Loucy (cell line): ENCODE results near the gene SNAP91.
"Not testable (repeated sequence)": the region's sequence is repeated elsewhere in the genome, so short reads cannot be mapped to it uniquely, and the experiment has no call there.

Experiments used
- H2AFZ ChIP-seq: fragments of 200-600 bp; sonication (generic); 2 replicates; pipeline ENCODE4 v1.6.0; 2016; ENCODE audit warnings: antibody characterized with exemption, mild to moderate bottlenecking, low read length, moderate library complexity
- H3F3A ChIP-seq: fragments of 200-600 bp; 2 replicates; pipeline ENCODE4 v1.6.0; 2016; ENCODE audit warnings: antibody characterized with exemption, low read depth, mild to moderate bottlenecking
- H3K27me3 ChIP-seq: fragments of 200-600 bp; sonication (generic); 2 replicates; pipeline ENCODE4 v1.6.1; 2014; ENCODE audit warnings: low read length, mild to moderate bottlenecking; ENCODE audit not compliant: insufficient read depth, poor library complexity, severe bottlenecking
- H3K36me3 ChIP-seq: fragments of 200-600 bp; sonication (generic); 2 replicates; pipeline ENCODE4 v1.6.1; 2016; ENCODE audit warnings: low read length; ENCODE audit not compliant: insufficient read depth
- H3K4me1 ChIP-seq: fragments of 200-600 bp; sonication (generic); 2 replicates; pipeline ENCODE4 v1.5.1; 2014; ENCODE audit warnings: low read length, mild to moderate bottlenecking; ENCODE audit not compliant: insufficient read depth, poor library complexity, severe bottlenecking
- H3K4me2 ChIP-seq: fragments of 200-600 bp; sonication (generic); 2 replicates; pipeline ENCODE4 v1.6.0; 2014; ENCODE audit warnings: antibody characterized with exemption, low read length, low read depth, mild to moderate bottlenecking; ENCODE audit not compliant: poor library complexity, severe bottlenecking
- H3K4me3 ChIP-seq: fragments of 200-600 bp; sonication (generic); 2 replicates; pipeline ENCODE4 v1.5.1; 2014; ENCODE audit warnings: low read length, mild to moderate bottlenecking, mixed read lengths; ENCODE audit not compliant: poor library complexity, severe bottlenecking
- H3K79me2 ChIP-seq: fragments of 200-600 bp; sonication (generic); 2 replicates; pipeline ENCODE4 v1.6.1; 2014; ENCODE audit warnings: low read length; ENCODE audit not compliant: insufficient read depth
- H3K9ac ChIP-seq: fragments of 200-600 bp; sonication (generic); 2 replicates; pipeline ENCODE4 v1.6.0; 2014; ENCODE audit warnings: mild to moderate bottlenecking, low read depth, low read length, moderate library complexity; ENCODE audit not compliant: poor library complexity, severe bottlenecking
- H3K9me2 ChIP-seq: fragments of 200-600 bp; sonication (generic); replicated peaks from 2 replicates; pipeline ENCODE4 v1.6.1; 2016; ENCODE audit warnings: low read depth, low read length, mixed read lengths
- H3K9me3 ChIP-seq: fragments of 200-600 bp; sonication (generic); 2 replicates; pipeline ENCODE4 v1.6.1; 2014; ENCODE audit warnings: mild to moderate bottlenecking, antibody characterized with exemption, low read length, low read depth; ENCODE audit not compliant: insufficient read depth
- H4K20me1 ChIP-seq: fragments of 200-600 bp; sonication (generic); 2 replicates; pipeline ENCODE4 v1.6.0; 2014; ENCODE audit warnings: antibody characterized with exemption, low read length, mild to moderate bottlenecking; ENCODE audit not compliant: insufficient read depth, poor library complexity, severe bottlenecking
- CTCF ChIP-seq: fragments of 200-600 bp; sonication (generic); conservative IDR thresholded peaks from 2 replicates; pipeline ENCODE4 v1.5.1; 2014; ENCODE audit warnings: mild to moderate bottlenecking, antibody characterized with exemption, low read length
- EZH2phosphoT487 ChIP-seq: fragments of 200-600 bp; IDR thresholded peaks from 2 replicates; pipeline ENCODE4 v1.6.1; 2018; ENCODE audit warnings: antibody characterized with exemption, mild to moderate bottlenecking, moderate library complexity, borderline replicate concordance

The SNAP91 gene

GRCh38 chr6:83574783-83575182, 134.1 kb downstream of the SNAP91 start:
- Histone ChIP-seq H2AFZ (no peak overlapping the region), H3K36me3 (no peaks in the 10 kb centered on the region), H3K9ac (no peak overlapping the region), H3K9me2 (no peaks in the 10 kb centered on the region), H3K9me3 (no peaks in the 10 kb centered on the region), H3K79me2 (no peaks in the 10 kb centered on the region), H3K4me3 (no peak overlapping the region), H3K27me3 (no peaks in the 10 kb centered on the region), H3F3A (no peaks in the 10 kb centered on the region), H3K4me2 (no peak overlapping the region), H4K20me1 (no peaks in the 10 kb centered on the region), H3K4me1 (peaks cover 11% of the 10 kb centered on the region)
- TF ChIP-seq CTCF (no peak), EZH2phosphoT487 (no peak)

- not testable (repeated sequence) for H3K9ac ChIP-seq, H3K9me2 ChIP-seq, H3K36me3 ChIP-seq, H3K4me2 ChIP-seq, H3K27me3 ChIP-seq, H3K79me2 ChIP-seq, H4K20me1 ChIP-seq, H3K9me3 ChIP-seq, H3K4me1 ChIP-seq, H3K4me3 ChIP-seq, H2AFZ ChIP-seq, H3F3A ChIP-seq
Observed at GRCh38 chr6:83571663-83572185, 137.2 kb downstream of the SNAP91 start.

GRCh38 chr6:83558975-83559374, 149.9 kb downstream of the SNAP91 start:
- H3K79me2 ChIP-seq: no peaks in the 10 kb centered on the region
- no peaks in the 10 kb centered on the region for H3F3A ChIP-seq
- no peaks in the 10 kb centered on the region for H3K4me1 ChIP-seq
- no peaks in the 10 kb centered on the region for H3K9me3 ChIP-seq
- no peaks in the 10 kb centered on the region for H4K20me1 ChIP-seq
- H3K4me3 ChIP-seq: no peak overlapping the region
- TF ChIP-seq CTCF (no peak), EZH2phosphoT487 (no peak)
- no peaks in the 10 kb centered on the region for H3K36me3 ChIP-seq
- no peak overlapping the region for H2AFZ ChIP-seq
- no peak overlapping the region for H3K4me2 ChIP-seq
- H3K9me2 ChIP-seq: no peaks in the 10 kb centered on the region
- no peak overlapping the region for H3K9ac ChIP-seq
- H3K27me3 ChIP-seq: no peaks in the 10 kb centered on the region

- no peak overlapping the region for H3K4me2 ChIP-seq
Observed at GRCh38 chr6:83556871-83557270, 152.0 kb downstream of the SNAP91 start.

GRCh38 chr6:83551748-83552147, 157.2 kb downstream of the SNAP91 start:
- not testable (repeated sequence) for H3K36me3 ChIP-seq, H3K4me1 ChIP-seq

More at GRCh38 chr6:83556871-83557270, 152.0 kb downstream of the SNAP91 start:
- no peak overlapping the region for H2AFZ ChIP-seq
- H3K4me1 ChIP-seq: no peaks in the 10 kb centered on the region
- H3K36me3 ChIP-seq: no peaks in the 10 kb centered on the region
- H3F3A ChIP-seq: no peaks in the 10 kb centered on the region
- no peaks in the 10 kb centered on the region for H3K9me3 ChIP-seq
- TF ChIP-seq EZH2phosphoT487: no peak
- TF ChIP-seq CTCF: no peak
- H3K9me2 ChIP-seq: no peaks in the 10 kb centered on the region
- no peaks in the 10 kb centered on the region for H3K27me3 ChIP-seq
- no peaks in the 10 kb centered on the region for H3K79me2 ChIP-seq
- H3K4me3 ChIP-seq: no peak overlapping the region
- H3K9ac ChIP-seq: no peak overlapping the region
- H4K20me1 ChIP-seq: no peaks in the 10 kb centered on the region

More at GRCh38 chr6:83551748-83552147, 157.2 kb downstream of the SNAP91 start:
- H2AFZ ChIP-seq, H3K9me3 ChIP-seq, H3K79me2 ChIP-seq, H3F3A ChIP-seq, H3K4me2 ChIP-seq, H3K4me3 ChIP-seq, H3K27me3 ChIP-seq, H3K9me2 ChIP-seq, H4K20me1 ChIP-seq, H3K9ac ChIP-seq: not testable (repeated sequence)
